PC-9 (cell line): Measurements from ENCODE around the gene ARHGAP5. TPM values are rescaled to one million over a fixed set of nuclear protein-coding genes. Genes with fewer than 3 reads are reported as not detected.
A peak's percentile ranks its signal among the peaks of the same experiment; 100 is the strongest.

ENCODE experiments used
- BruUV-seq: library from RNA; stranded (reverse); fragments of 400-500 nt; replicated peaks from 2 replicates; lab custom pipeline; 2021; lab: Mats Ljungman, UMichigan
- CTCF ChIA-PET: fragments of 300-600 bp; sonication (Branson Sonifier 250); formaldehyde crosslinking; loops from one replicate; lab custom pipeline; 2022; ENCODE audit warnings: antibody characterized with exemption; lab: Charles Lee
- POLR2A ChIA-PET: fragments of 300-600 bp; sonication (Branson Sonifier 250); formaldehyde crosslinking; loops from one replicate; lab custom pipeline; 2022; ENCODE audit warnings: antibody characterized with exemption; ENCODE audit not compliant: unreplicated experiment; lab: Charles Lee
- DNase-seq, 2 experiments: peaks; one replicate each; pipeline versions ENCODE4 v3.0.0 to v3.0.0-alpha.2; 2015 to 2022; ENCODE audit warnings: mixed read lengths in 1 of 2
- H2AFZ ChIP-seq: fragments of 200-600 bp; sonication (generic); 2 replicates; pipeline ENCODE4 v1.8.1; 2017; ENCODE audit warnings: antibody characterized with exemption
- H3F3A ChIP-seq: fragments of 200-600 bp; sonication (generic); 2 replicates; pipeline ENCODE4 v1.8.1; 2017; ENCODE audit warnings: antibody characterized with exemption, mild to moderate bottlenecking, low read depth; ENCODE audit not compliant: insufficient read depth
- H3K27ac ChIP-seq: fragments of 200-600 bp; sonication (generic); 2 replicates; pipeline ENCODE4 v1.6.1; 2016; ENCODE audit warnings: mixed run types
- H3K27me3 ChIP-seq: fragments of 200-600 bp; sonication (generic); 2 replicates; pipeline ENCODE4 v1.6.1; 2016; ENCODE audit warnings: low read depth, mixed run types; ENCODE audit not compliant: insufficient read depth
- H3K36me3 ChIP-seq: fragments of 200-600 bp; sonication (generic); 2 replicates; pipeline ENCODE4 v1.6.1; 2016; ENCODE audit warnings: low read depth, mixed run types
- H3K4me1 ChIP-seq: fragments of 200-600 bp; sonication (generic); replicated peaks from 2 replicates; pipeline ENCODE4 v1.6.1; 2016; ENCODE audit warnings: mixed run types; ENCODE audit not compliant: insufficient read depth
- H3K4me2 ChIP-seq: fragments of 200-600 bp; sonication (generic); 2 replicates; pipeline ENCODE4 v1.6.1; 2017; ENCODE audit warnings: mixed run types
- H3K4me3 ChIP-seq: fragments of 200-600 bp; sonication (generic); 2 replicates; pipeline ENCODE4 v1.6.1; 2016; ENCODE audit warnings: mixed run types
- H3K79me2 ChIP-seq: fragments of 200-600 bp; sonication (generic); 2 replicates; pipeline ENCODE4 v1.6.1; 2017; ENCODE audit warnings: low read depth, mixed run types
- H3K9me2 ChIP-seq: fragments of 200-600 bp; sonication (generic); 2 replicates; pipeline ENCODE4 v1.8.1; 2017; ENCODE audit warnings: mild to moderate bottlenecking; ENCODE audit not compliant: insufficient read depth
- H3K9me3 ChIP-seq: fragments of 200-600 bp; sonication (generic); 2 replicates; pipeline ENCODE4 v1.8.1; 2016; ENCODE audit warnings: low read depth; ENCODE audit not compliant: insufficient read depth
- H4K20me1 ChIP-seq: fragments of 200-600 bp; sonication (generic); 2 replicates; pipeline ENCODE4 v1.8.1; 2017; ENCODE audit not compliant: insufficient read depth
- EZH2 ChIP-seq: fragments of 200-600 bp; sonication (generic); IDR thresholded peaks from 2 replicates; pipeline ENCODE4 v1.8.0; 2017; ENCODE audit warnings: antibody characterized with exemption, low read depth
- intact Hi-C: fragments of 100-400 bp; cut with micrococcal nuclease; formaldehyde crosslinking; loops from one replicate; pipeline ENCODE4 v1.10.0; 2022; ENCODE audit not compliant: unreplicated experiment
- total RNA-seq: library from RNA; stranded (reverse); gene quantifications from 2 replicates; pipeline ENCODE4 v1.2.3, GENCODE V29; 2021
- TF ChIP-seq, protein P1 (sequence below): fragments of 200-600 bp; sonication (generic); conservative IDR thresholded peaks from 2 replicates; pipeline ENCODE4 v1.6.1; 2017; ENCODE audit warnings: mixed run types, antibody characterized with exemption, mild to moderate bottlenecking, moderate library complexity

ARHGAP5 gene
- total RNA-seq, 1 experiment from 2014 or later: 58.6 TPM

DNA sequence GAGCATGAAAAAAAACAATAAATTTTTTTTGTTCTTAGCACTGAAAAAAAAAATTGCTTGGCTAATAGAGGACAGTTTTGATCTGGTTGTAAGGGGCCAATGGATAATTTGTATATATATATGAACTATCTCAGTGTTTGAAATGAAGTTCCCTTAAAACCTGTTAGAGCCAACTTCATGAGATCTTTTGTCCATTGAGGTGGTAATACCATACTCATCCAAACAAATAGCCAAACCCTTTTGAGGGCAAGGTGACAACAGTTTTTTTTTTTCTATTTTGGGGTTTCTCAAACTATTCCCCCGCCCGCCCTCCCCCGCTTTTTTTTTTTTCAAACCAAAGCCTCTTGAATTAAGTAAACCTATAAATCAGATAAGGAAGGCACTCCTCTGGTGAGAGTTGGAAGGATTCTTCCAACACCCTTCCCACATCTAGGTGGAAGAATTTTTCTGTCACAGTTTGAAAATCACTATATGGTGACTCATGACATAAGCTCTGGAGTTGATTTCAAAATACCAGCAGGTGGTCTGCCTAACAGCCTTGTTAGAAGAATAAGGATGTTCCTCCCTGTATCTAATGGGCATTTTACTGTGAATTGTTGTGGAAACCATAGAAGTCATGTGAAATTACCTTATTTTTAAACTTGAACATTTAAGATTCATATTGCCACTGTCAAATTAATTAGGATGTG, 10.2 kb downstream of the ARHGAP5 start:
- intact Hi-C loops: no loop called here
- CTCF ChIA-PET: no interaction called here

DNA sequence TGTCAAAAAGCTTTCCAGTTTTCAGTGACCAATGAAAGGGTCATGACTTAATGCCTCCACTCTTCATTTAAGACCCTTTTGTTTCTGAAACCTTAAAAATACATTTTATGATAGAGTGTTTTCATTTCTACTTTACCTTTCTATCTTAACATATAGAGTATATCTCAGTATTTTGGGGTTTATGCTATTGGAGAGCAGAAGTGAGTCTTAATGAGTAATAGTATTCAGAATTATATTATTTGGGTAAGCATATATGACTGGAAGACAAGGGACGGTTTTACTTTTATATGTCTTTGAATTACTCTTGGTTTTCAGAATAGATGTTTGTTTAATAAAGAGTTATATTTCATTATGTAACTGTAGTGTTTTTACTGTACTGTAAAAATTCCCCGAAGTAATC, 10.8 kb downstream of the ARHGAP5 start:
- H3F3A ChIP-seq: peaks cover 11% of the 10 kb centered on the region
- intact Hi-C loops: no loop called here
- H3K4me3 ChIP-seq: no peak overlapping the region
- H3K9me3 ChIP-seq: no peaks in the 10 kb centered on the region
- peaks cover 26% of the 10 kb centered on the region for H3K36me3 ChIP-seq
- no peak overlapping the region for H2AFZ ChIP-seq
- peaks cover 20% of the 10 kb centered on the region for H4K20me1 ChIP-seq
- BruUV-seq: no TSS peak
- no peak for DNase-seq
- ChIA-PET POLR2A (interaction anchor here (0.9 kb wide), 1 partner anchor 136 kb away, joined by 10 read pairs; no protein-coding TSS in a partner anchor), CTCF (no interaction called here)
- H3K79me2 ChIP-seq: peaks cover 83% of the 10 kb centered on the region
- H3K27me3 ChIP-seq: no peaks in the 10 kb centered on the region
- H3K4me2 ChIP-seq: peak overlapping the region; percentile 12
- no peaks in the 10 kb centered on the region for H3K9me2 ChIP-seq
- H3K4me1 ChIP-seq: peaks cover 34% of the 10 kb centered on the region
- TF ChIP-seq, protein P1, sequence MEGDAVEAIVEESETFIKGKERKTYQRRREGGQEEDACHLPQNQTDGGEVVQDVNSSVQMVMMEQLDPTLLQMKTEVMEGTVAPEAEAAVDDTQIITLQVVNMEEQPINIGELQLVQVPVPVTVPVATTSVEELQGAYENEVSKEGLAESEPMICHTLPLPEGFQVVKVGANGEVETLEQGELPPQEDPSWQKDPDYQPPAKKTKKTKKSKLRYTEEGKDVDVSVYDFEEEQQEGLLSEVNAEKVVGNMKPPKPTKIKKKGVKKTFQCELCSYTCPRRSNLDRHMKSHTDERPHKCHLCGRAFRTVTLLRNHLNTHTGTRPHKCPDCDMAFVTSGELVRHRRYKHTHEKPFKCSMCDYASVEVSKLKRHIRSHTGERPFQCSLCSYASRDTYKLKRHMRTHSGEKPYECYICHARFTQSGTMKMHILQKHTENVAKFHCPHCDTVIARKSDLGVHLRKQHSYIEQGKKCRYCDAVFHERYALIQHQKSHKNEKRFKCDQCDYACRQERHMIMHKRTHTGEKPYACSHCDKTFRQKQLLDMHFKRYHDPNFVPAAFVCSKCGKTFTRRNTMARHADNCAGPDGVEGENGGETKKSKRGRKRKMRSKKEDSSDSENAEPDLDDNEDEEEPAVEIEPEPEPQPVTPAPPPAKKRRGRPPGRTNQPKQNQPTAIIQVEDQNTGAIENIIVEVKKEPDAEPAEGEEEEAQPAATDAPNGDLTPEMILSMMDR: no peak
- no peak for TF ChIP-seq EZH2
- H3K27ac ChIP-seq: peak overlapping the region; percentile 28; the same call in 1 of the 2 replicates

More for the DNA sequence above, 10.2 kb downstream of the ARHGAP5 start:
- Histone ChIP-seq H3K9me2 (no peaks in the 10 kb centered on the region), H3F3A (peaks cover 11% of the 10 kb centered on the region), H3K4me1 (peaks cover 38% of the 10 kb centered on the region), H3K79me2 (peaks cover 83% of the 10 kb centered on the region), H4K20me1 (peaks cover 20% of the 10 kb centered on the region), H3K4me3 (no peak overlapping the region), H3K4me2 (peak overlapping the region; percentile 43), H3K36me3 (peaks cover 22% of the 10 kb centered on the region), H3K27me3 (no peaks in the 10 kb centered on the region), H3K9me3 (no peaks in the 10 kb centered on the region), H2AFZ (no peak overlapping the region), H3K27ac (peak overlapping the region; percentile 28)
- peak; percentile 19 to 86 for DNase-seq
- POLR2A ChIA-PET: interaction anchor here (0.9 kb wide), 1 partner anchor 136 kb away, joined by 10 read pairs; no protein-coding TSS in a partner anchor
- no TSS peak for BruUV-seq
- TF ChIP-seq, protein P1: no peak
- no peak for TF ChIP-seq EZH2

DNA sequence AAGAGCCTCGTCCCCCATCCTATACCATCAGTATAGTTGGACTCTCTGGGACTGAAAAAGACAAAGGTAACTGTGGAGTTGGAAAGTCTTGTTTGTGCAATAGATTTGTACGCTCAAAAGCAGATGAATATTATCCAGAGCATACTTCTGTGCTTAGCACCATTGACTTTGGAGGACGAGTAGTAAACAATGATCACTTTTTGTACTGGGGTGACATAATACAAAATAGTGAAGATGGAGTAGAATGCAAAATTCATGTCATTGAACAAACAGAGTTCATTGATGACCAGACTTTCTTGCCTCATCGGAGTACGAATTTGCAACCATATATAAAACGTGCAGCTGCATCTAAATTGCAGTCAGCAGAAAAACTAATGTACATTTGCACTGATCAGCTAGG, 13.6 kb downstream of the ARHGAP5 start:
- CTCF ChIA-PET: no interaction called here

More for the DNA sequence above, 13.6 kb downstream of the ARHGAP5 start:
- intact Hi-C loops: no loop called here
- Histone ChIP-seq H3K79me2 (peaks cover 79% of the 10 kb centered on the region), H3K4me2 (no peak overlapping the region), H3K4me3 (no peak overlapping the region), H3K27ac (no peak overlapping the region), H4K20me1 (peaks cover 3% of the 10 kb centered on the region), H3F3A (peaks cover 6% of the 10 kb centered on the region), H2AFZ (no peak overlapping the region), H3K27me3 (no peaks in the 10 kb centered on the region), H3K4me1 (peaks cover 16% of the 10 kb centered on the region), H3K9me3 (no peaks in the 10 kb centered on the region), H3K9me2 (no peaks in the 10 kb centered on the region), H3K36me3 (peaks cover 34% of the 10 kb centered on the region)
- no peak for TF ChIP-seq EZH2
- TF ChIP-seq, protein P1: no peak
- no TSS peak for BruUV-seq
- no peak for DNase-seq
- POLR2A ChIA-PET: no interaction called here
